Right lobe of liver (tissue), 6 donors: Measurements from ENCODE around the gene HPS1. TPM values are rescaled to one million over a fixed set of nuclear protein-coding genes. Genes with fewer than 3 reads are reported as not detected.

Experiments
- ATAC-seq, 4 donors: fragments of 200-7000 bp; cut with Tn5 transposase; one replicate each; pipeline ENCODE4 v1.9.1; 2020; ENCODE audit warnings: mild to moderate bottlenecking in 4 of 4, moderate library complexity in 4 of 4
- DNase-seq, 3 donors: peaks; one replicate each; pipeline ENCODE4 v3.0.0-alpha.2; 2020
- H3K27ac ChIP-seq, 3 donors: fragments of 200-600 bp; one replicate each; pipeline ENCODE4 v1.8.0; 2022
- H3K27me3 ChIP-seq, 2 donors: fragments of 200-600 bp; one replicate each; pipeline ENCODE4 v1.8.0; 2022
- H3K36me3 ChIP-seq, 4 donors: fragments of 200-600 bp; sonication (generic) in 1 of 4; one replicate each; pipeline versions ENCODE4 v1.5.1 to v1.8.0; 2017 to 2022; ENCODE audit warnings: control low read depth in 1 of 4
- H3K4me1 ChIP-seq, 4 donors: fragments of 200-600 bp; sonication (generic) in 1 of 4; one replicate each; pipeline versions ENCODE4 v1.5.1 to v1.8.0; 2017 to 2022; ENCODE audit warnings: control low read depth in 1 of 4
- H3K4me3 ChIP-seq, 3 donors: fragments of 200-600 bp; one replicate each; pipeline ENCODE4 v1.8.0; 2022
- H3K9me3 ChIP-seq, 4 donors: fragments of 200-600 bp; sonication (generic) in 1 of 4; one replicate each; pipeline versions ENCODE4 v1.5.1 to v1.8.0; 2017 to 2022; ENCODE audit warnings: control low read depth in 1 of 4
- POLR2A ChIP-seq: fragments of 450-650 bp; IDR thresholded peaks from one replicate; pipeline ENCODE4 v1.6.1; 2017; ENCODE audit warnings: antibody characterized with exemption, mild to moderate bottlenecking
- WGBS: methylation state at CpG from one replicate; pipeline ENCODE4 v1.1.6; 2018; ENCODE audit warnings: low coverage, low lambda C conversion rate; ENCODE audit not compliant: insufficient coverage; ENCODE audit errors: missing lambda C conversion rate; 5-methylcytosine and 5-hydroxymethylcytosine counted together
- intact Hi-C, 2 donors: fragments of 100-400 bp; cut with DNase I; formaldehyde crosslinking; loops; one replicate each; pipeline versions ENCODE4 v1.11.2 to v1.14.1; 2022
- total RNA-seq, 6 experiments: library from RNA; depleted of rRNA in 2 of 6; stranded (reverse); fragments of >200 nt in 2 of 6; fragmentation: NEBNext Ultra II Directional in 3 of 6; extraction: Animal tissue kit (Norgen Biotek cat#: 25700) in 3 of 6; gene quantifications; one replicate each; pipeline versions ENCODE4 v1.1.0 to v1.2.4, GENCODE V29; 2016 to 2023
- TF ChIP-seq, protein P1 (sequence below), 4 donors: fragments of 200-600 bp in 3 of 4; fragments of 450-650 bp in 1 of 4; IDR thresholded peaks; one replicate each; pipeline versions ENCODE4 v1.5.1 to v1.8.0; 2016 to 2022; ENCODE audit warnings: antibody characterized with exemption in 4 of 4, mild to moderate bottlenecking in 2 of 4
- donor health status: DM: no; HTN: yes; CAD: no.
- donor health status: DM: no; HTN: no; CAD: no.
- donor health status: DM: no; HTN: no; CAD: no.
- donor health status: DM: no; HTN: yes; CAD: no.
- donor health status: DM: no; HTN: yes; CAD: no.

The HPS1 gene
- total RNA-seq, 6 experiments from 2014 or later, result 18.2 to 44.5 (median 32.0) TPM

DNA sequence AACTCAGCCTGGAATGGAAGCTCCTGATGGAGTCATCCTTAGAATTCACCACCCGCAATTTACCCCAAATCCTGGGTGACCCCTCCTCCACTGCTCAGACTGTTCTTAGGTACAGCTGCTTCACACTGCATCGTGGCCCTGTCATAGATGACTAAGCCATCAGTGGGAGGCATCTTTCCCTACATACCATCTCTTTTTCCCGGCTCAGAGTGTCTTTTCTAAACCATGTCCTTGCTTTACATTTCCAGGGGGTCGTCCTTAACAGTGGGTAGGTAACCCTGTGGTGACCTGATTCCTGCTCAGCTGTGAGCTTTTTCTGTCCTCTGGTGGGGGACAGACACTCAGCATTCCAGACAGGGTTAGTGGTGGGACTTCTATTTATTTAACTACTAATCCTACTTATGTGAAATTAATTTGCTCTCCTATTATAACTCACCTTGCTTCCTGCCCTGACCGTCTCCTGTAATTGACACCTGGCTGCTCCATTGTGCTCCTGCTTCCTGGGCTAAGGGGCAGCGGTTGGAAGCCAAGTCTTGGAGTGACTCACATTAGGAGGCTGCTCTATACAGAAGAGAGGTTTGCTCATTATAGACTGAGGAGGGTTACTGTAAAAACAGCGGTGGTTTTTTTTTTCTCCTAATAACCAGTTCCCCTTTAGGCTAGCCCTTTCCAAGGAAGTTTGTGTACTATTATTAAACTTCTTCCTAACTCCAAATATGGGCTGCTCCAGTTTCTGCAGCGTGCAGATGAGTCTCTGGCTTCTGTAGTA, 72.3 kb downstream of the HPS1 start:
- ATAC-seq, result peak in 2 of 4 donors; percentile 14 to 35
- Histone ChIP-seq H3K27me3 (no peaks in the 10 kb centered on the region), H3K4me3 (no peak overlapping the region), H3K27ac (no peak overlapping the region), H3K9me3 (no peaks in the 10 kb centered on the region), H3K36me3 (no peaks in the 10 kb centered on the region), H3K4me1 (no peaks in the 10 kb centered on the region)
- TF ChIP-seq, protein P1, sequence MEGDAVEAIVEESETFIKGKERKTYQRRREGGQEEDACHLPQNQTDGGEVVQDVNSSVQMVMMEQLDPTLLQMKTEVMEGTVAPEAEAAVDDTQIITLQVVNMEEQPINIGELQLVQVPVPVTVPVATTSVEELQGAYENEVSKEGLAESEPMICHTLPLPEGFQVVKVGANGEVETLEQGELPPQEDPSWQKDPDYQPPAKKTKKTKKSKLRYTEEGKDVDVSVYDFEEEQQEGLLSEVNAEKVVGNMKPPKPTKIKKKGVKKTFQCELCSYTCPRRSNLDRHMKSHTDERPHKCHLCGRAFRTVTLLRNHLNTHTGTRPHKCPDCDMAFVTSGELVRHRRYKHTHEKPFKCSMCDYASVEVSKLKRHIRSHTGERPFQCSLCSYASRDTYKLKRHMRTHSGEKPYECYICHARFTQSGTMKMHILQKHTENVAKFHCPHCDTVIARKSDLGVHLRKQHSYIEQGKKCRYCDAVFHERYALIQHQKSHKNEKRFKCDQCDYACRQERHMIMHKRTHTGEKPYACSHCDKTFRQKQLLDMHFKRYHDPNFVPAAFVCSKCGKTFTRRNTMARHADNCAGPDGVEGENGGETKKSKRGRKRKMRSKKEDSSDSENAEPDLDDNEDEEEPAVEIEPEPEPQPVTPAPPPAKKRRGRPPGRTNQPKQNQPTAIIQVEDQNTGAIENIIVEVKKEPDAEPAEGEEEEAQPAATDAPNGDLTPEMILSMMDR (IDR thresholded peaks at IDR 0.05), result no peak
- no peak for TF ChIP-seq POLR2A
- intact Hi-C loops, result no loop called here
- WGBS, result 47% methylated on average over 7 of the region's 8 CpGs
- DNase-seq, result no peak

DNA sequence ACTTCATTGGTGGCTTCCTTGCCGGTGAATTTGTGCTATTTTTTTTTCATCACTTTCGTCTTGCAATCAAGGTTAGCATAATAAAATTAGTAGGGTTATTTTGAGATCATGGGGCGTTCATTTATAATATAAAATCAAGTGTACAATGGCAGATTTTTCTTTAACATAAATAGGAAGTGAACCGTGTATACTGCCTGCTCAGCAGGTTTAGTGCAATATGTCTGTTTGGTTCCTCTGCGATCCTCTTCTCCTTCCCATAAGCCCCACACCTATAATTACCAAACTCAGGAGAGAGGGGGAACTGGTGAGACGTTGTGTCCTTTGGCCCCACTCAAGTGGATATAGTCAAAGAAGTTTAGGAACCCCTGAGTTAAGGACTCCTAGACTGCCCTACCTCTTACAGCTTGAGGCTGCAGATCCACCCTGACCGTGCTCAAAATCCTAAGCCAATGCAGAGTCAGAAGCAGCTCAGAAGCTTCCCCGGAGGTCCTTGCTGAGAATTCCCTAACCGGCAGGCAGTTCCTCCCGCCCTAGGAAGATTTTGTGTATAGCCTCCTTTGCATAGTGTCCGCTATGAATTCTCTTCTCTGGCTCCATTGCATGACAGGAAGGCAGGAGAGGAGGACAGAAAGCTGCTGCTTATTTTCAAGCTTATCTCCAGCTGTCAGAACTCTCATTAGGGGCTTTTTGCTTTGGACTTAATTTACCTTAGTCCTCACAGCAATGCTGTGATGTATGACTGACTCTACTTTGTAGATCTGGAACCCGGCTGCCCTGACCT, 73.3 kb downstream of the HPS1 start:
- Histone ChIP-seq H3K4me3 (no peak overlapping the region), H3K36me3 (no peaks in the 10 kb centered on the region), H3K4me1 (no peaks in the 10 kb centered on the region), H3K9me3 (no peaks in the 10 kb centered on the region), H3K27ac (no peak overlapping the region), H3K27me3 (no peaks in the 10 kb centered on the region)
- intact Hi-C loops, result no loop called here
- ATAC-seq (peak in 1 of 4 donors; percentile 10), DNase-seq (no peak)
- WGBS, result 58% methylated on average over 7 of the region's 12 CpGs
- TF ChIP-seq, protein P1 (IDR thresholded peaks at IDR 0.05), result no peak
- no peak for TF ChIP-seq POLR2A

DNA sequence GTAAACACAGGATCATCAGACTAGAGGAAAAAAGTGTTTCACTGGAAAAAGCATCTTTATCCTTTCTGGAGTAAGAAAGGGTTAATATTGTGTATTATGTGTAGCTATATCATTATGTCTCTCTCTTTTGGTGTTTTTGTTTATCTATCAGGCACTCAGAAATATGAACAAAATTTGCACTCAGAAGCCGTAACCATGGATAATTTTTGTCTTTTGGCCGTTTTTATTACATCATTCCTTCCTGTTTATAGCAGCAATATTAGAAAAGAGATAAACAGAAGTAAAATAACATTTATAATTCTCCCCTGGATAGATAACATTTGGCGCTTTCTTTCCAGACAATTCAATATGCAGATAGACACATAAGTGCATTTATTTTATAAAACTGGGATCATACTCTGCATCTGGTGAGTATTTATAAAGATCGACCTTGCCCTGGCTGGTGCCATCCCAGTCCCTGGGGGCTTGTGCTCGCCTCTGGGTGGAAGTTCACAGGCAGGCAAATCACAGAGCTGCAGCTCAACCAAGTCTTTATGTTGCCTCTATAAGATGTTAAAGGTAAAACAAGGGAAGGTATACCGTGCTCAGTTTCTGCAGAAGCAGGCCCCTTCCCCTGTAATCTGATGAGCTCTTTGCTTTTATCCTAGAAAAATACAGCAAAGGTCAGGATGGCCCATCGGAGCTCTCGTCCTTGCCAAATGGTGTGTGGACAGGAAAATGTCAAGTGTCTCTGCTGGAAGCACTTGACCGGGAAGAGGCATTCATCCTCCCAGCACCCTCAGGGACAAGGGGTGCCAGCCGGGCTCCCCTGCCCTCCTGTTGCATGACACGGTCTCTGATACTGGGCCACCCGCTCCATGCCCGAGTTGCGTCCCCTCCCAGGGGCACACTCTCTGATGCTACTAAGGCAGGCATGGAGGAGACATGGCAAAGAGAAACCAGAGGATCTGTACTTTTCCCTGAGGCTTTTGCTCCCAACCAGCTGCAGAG, 75.6 kb downstream of the HPS1 start:
- TF ChIP-seq, protein P1 (IDR thresholded peaks at IDR 0.05), result no peak
- TF ChIP-seq POLR2A, result no peak
- DNase-seq (no peak), ATAC-seq (peak in 2 of 4 donors; percentile 20 to 27)
- intact Hi-C loops, result no loop called here
- Histone ChIP-seq H3K27me3 (no peaks in the 10 kb centered on the region), H3K9me3 (no peaks in the 10 kb centered on the region), H3K4me3 (no peak overlapping the region), H3K36me3 (no peaks in the 10 kb centered on the region), H3K27ac (no peak overlapping the region), H3K4me1 (no peaks in the 10 kb centered on the region)
- WGBS, result 59% methylated on average over 10 of the region's 14 CpGs

DNA sequence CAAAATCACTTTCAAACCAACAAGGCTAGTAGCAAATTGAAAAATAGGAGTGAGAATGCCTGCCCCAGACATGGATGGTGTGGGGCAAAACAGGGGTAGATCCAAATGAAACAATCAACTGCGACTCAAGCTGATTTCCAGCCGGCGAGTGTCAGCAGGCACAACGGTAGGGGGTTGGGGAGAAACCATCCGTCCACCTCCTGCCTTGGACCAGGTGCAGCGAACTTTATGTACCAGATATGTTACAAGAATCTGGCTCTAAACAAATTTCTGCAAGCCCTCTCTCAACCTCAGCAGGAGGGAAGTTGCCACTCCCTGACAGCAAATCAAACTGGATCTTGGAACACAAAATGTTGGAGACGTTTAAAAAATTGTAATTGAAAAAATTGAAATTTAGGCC, 76.9 kb downstream of the HPS1 start:
- H3K36me3 ChIP-seq, result no peaks in the 10 kb centered on the region
- no peaks in the 10 kb centered on the region for H3K9me3 ChIP-seq
- no peak for DNase-seq
- no peak for TF ChIP-seq POLR2A
- TF ChIP-seq, protein P1 (IDR thresholded peaks at IDR 0.05), result no peak
- WGBS, result 71% methylated on average over 7 of the region's 7 CpGs
- H3K4me3 ChIP-seq, result no peak overlapping the region
- H3K27ac ChIP-seq, result no peak overlapping the region
- intact Hi-C loops, result no loop called here
- no peak for ATAC-seq
- no peaks in the 10 kb centered on the region for H3K27me3 ChIP-seq
- no peaks in the 10 kb centered on the region for H3K4me1 ChIP-seq
